NCI-H2227 treated with DMSO at 0.1 percent for 48 hours (cell line): Measurements from ENCODE around the gene CARS2.

Experiments used
- DNase-seq: peaks from one replicate; lab custom pipeline; 2025; lab: John Stamatoyannopoulos, UW

CARS2 gene

DNA sequence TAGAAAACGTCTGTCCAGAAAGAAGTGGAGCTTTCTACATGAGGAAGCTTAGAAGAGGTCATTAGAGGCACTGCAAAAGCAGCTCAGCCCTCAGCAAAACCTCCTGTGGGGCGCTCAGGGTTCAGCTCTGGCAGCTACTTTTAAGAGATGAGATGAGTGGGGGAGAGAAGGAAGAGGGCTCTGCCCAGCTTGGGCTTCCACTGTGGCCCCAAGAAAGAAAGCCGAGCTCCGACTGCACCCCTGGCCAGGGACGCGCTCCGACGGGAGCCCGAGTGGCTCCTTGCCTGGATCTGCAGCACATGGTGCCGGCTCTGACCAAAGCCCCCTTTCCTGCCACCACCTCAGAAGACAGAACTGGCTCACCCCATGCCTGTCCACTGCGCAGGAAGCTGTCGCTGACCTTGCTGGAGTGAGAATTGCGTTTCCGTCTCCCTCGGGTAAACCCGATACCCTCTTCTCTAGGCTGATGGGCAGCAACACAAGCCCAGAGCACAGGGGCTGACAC, 54.1 kb downstream of the CARS2 start:
- DNase-seq = no peak

DNA sequence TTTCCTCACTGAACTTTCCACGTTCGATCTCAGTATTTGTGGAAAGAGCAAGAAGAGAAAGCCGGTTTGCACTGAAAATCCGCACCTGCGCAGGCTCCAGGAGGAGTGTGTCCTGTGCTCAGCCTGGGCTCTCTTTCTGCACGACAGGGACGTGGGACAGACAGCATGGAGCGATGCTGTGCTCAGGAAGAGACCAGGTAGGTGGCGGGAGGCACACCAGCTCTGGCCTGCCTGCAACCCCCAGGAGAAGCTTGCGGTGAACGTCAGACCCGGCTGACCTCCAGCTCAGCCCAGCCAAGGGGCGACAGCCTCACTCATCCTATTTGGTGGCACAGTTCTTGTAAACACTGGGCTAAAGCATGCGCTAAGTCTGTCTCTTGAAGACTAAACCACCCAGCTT, 54.6 kb downstream of the CARS2 start:
- DNase-seq = no peak

DNA sequence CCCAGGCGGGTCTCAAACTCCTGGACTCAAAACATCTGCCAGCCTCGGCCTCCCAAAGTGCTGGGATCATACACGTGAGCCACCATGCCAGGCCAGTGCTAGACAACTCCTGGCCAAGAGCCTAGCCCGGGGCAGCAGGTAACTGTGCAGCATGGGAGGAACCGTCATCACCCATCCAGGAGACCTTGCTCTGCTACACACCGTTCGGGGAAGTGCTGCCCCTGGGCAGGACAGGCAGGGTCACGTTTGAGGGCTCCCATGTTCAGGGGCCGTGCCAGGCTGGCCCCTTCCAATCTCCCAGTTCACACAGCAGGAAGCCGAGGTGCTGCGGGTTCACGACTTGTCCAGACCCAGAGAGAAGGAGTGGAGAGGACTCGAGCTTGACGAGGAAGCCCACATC, 55.5 kb downstream of the CARS2 start:
- no peak for DNase-seq

DNA sequence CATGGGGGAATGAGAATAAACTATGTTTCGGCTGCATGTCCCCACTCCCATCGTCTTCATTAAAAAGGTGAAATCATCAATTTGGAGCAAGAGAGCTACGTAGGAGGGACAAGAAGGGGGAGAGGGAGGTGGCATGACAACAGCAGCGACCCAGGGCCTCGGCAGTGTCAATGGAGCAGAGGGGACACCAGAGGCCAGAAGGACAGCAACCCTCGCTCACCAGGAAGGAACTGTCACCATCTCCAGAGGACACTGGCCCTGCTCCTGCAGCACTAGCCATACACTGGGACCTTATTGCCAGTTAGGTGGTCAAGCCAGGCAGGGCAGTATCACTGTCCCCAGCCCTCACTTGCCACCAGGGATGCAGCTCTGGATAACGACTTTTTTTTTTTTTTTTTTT, 56.4 kb downstream of the CARS2 start:
- DNase-seq = no peak

DNA sequence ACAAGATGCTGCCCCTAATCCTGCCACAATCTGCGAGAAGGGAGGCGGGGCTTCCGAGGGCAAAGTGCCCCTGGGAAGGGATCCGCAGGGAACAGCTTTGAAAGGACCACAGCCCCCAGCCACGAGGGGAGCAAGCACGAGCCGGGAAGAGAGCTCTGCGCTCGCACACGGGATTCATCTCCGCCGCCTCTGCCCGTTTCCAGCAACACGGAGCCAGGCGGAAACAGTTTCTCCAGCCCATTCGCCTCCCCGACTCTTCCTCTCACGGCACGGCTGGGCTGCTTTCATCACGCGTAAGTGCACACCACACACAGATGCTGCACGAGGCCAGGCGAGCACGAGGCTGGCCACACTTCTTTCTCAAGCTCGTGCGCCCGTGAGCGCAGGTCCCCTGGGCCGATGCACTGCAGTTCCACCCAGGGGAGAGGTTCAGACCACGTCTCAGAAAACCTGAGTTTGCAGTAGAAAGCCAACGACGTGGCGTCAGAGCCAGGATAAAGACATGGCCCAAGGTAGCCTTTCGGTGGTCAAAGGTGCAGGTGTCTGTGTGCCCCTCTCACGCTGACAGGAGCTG, 57.0 kb downstream of the CARS2 start:
- DNase-seq = no peak

DNA sequence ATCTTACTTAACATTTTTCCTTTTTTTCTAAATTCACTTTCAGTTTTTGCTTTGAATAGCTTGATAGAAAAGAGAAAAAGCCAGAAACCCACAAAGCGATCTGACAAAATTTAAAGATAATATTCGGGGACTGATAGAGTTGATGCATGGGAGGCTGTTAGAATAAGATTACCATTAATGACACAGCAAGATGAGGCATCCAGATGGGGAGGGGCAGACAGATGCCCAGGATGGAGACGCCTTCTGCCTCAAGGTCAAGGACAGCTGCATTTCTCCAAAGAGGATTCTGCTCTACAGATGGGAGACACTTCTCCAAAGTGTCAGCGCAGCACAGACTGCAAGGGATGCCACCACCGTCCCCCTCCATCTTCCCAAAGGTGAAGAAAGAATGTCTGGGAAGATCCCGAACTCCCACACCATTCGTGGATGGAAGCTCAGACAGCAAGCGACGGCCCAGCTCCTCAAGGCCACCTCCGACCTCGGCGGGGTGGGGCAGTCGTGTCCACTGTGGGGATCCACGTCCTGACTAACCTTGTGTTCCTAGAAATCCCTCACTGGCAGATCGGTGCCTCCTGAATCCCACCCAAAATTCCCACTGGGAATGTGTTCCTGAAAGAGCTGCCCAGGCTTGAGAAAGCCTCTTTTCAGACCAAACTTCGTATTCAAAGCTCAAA, 57.6 kb downstream of the CARS2 start:
- no peak for DNase-seq

DNA sequence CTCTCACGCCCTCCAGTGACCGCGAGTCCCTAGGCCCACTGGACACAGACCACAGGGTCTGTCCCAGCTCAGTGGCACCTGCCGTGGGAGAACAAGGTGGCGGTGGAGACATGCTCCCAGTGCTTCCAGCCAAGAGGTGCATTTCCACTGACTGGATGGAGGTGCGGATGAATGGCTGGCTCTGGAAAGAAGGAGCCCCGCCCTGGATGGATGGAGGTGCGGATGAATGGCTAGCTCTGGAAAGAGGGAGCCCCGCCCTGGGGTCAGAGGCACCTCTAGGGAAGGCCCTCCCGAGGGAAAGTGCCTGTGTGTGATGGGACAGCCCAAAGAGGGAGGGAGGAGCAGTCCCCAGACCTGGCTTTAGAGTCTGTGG, 58.6 kb downstream of the CARS2 start:
- DNase-seq = no peak

DNA sequence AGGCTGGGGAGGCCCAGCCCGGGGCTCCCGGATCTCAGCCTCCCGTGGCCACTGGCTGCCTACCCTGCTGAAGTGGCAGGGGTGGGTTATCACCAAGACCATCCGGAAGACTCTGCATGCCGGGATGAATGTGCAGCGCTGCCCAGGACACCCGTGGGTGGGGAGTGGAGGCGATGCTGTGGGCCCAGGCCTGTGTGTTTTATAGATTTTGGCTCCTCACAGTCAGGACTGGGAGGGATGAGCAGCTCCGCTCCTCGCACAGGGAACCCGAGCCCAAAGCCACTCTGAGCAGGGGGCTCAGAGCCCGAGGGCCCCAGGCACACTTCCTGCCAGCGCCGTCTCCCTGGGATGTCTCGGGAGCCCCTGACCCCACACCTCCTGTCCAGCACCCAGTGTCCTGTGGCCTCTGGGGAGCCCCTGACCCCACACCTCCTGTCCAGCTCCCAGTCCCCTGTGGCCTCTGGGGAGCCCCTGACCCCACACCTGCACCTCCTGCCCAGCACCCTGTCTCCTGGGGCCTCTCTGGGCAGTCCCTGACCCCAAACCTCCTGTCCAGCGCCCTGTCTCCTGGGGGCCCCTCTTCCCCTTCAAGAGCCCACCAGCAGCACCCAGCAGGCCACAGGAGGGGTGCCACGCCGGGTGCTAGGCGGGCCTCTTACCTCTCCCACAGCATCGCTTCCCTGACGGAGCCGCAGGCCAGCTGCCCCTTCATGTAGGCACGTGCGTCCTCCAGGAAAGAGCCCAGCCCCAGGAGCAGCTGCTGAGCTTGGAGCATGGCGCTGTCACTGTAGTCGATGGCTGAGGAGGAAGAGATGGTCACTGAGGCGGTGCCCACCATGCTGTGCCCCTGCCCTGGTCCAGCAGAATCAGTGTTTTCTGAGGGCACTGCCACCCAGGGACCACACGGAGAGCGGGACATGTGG, 59.2 kb downstream of the CARS2 start:
- DNase-seq = no peak

DNA sequence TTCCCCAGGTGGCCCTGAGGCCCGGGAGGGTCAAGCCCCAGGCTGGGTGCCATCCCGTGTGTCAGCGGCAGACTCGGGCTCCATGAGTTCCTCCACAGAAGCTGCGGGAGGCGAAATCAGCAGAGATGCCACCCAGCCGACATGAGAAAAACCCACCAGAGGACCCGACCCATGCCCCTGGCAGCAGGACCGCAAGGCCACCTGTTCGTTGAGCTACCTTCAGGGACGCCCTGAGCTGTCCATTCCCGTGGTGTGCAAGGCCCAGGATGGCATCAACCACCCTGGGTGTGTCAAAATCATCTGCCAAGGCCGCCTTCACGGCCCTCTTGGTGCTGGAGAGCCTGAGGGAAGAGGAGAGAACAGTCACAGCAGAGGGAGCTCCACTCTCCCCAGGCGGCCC, 60.2 kb downstream of the CARS2 start:
- DNase-seq = no peak

DNA sequence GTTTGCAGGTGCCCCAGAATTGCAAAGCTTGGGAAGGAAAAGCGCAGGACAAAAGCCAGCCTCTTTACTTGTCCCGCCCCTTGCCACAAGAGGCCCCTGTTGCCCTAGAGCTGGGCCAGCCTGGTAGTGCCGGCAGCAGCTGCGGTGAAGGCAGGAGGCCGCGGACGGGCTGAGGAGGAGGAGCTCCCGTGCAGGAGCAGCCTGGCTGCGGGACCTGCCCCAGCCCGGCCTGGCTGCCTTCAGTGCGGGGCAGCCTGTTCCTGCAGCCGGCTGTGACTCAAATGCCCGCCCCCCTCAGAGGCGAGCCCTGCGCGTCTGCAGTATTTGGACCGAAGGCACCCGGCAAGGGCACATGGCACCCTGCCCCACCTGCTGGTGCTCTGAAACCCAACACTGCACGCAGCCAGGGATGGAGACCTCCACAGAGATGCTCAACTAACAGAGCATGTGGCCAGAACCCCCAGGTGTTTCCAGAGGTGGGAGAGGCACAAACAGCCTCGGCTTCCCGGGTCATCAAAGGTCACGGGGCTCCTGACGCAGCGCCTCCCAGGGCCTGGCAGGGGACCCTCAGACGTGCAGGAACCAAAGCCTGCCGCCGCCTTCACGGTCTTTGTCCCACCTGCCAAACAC, 60.9 kb downstream of the CARS2 start:
- DNase-seq = no peak

DNA sequence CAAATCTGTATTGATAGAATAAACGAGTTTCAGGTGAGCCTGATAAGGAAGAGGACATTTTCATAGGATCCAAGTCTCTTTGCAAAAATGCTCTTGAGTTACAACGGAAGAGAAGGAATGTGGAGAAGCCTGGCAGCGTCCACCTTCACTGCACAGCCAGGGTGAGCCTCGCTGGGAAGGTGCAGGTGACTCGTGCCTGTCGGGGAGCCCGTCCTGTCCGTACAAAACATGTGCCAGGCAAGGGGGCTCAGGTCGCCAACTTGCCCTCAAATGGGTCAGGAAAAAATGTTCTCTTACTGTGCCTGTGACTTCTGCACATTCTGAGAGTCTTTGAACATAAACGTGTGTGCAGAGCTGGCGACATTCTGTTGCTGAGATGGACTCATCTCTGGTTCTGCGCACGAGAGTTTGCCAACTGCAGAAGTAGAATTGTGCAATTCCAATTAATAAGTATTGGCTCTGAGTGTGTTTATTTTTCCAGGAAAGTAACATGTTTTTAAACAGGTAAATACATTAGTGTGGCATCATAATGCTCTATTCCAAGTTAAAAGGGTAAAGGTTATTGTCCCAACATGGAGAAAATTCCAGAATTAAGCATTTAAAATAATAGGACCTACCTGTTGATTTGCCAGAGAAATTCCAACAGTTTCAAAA, 62.0 kb downstream of the CARS2 start:
- no peak for DNase-seq

DNA sequence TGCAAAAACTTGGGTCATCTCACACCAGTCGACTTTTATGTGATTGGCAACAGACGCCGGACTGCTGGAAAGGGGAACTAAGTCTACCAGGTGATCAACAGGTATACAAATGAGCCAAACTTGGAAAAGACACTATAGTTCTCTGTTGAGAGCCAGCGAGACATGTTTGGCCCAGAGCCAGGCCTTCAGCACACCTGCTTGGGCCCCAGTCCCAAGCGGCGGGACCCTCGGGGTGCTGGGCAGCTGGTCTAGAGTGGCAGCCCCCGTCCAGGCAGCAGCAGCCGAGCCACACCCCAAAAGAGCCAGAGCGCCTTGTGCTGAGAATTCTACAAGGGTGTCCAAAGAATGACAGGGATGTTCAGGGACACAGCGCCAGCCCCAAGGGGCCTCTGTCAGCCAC, 62.6 kb downstream of the CARS2 start:
- no peak for DNase-seq

DNA sequence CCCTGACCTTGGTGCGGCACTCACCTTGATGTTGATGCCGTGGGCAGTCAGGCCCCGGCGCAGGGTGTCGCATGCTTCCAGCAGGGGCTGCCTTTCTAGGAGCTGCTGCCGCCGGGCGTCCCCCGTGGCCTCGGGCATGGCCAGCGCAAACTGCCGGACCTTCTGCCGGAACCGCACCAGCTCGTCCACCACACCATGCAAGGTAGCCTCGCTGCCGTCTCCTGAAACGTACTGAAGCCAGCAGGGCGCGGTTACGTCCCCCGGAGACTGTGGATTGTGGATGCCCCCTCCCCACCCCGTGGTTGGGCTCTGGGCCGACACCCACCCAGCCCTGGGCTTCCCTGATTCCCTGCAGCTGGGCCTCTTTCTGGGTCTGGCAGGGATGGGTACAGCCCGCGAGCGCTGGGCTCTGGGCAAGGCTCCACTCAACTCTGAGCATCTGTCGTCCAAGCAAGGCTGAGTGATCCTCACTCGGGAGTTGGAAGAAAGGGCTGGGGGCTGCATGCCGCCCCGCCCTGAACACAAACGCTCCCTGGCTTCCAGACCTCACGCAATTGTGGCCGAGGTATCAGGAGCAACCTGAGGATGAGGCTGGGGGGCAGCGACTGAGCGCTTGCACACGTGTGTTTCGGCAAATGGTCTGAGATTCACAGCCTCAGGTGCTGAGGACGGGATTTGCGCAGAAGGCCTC, 63.5 kb downstream of the CARS2 start:
- no peak for DNase-seq

DNA sequence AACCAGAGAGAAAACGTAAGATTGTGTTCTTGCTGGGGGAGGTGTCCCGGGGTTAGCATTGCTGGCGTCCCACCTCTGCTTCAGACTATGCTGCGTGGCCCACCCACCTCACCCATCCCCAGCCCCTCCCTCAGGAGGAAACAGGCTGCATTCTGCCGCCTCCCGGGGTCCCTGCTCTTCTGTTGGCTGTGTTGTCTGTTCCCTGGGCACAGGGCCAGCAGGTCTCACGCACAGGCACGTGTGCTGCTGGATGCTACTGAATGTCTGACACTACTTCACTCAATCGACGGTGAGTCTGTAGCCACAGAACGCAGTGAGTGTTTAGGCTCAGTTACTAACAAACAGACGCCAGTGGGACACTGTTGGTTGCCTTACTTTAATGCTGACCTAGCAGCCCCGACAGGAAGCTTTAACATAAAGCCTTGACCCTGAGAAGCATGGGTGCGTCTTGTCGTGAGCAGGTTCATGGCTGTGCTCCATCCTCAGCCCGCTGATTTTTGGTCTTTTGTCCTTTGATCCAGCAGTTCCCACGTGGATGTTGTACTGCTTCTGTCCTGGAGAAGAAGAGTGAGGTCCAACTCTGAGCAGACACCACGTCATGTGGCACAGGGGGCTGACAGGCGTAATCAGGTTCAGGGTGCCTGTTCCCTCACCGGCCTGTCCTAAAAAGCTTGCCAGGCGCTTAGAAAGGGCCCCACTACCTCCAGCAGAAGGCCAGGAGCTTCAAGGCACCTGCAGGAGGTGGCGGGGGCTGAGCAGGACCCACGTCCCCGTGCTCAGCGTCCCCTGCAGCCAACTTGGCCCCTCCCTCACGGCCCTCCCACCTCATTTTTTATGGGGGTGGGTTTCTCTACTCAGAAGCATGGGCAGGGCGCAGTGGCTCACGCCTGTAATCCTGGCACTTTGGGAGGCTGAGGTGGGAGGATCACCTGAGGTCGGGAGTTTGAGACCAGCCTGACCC, 64.6 kb downstream of the CARS2 start:
- no peak for DNase-seq

DNA sequence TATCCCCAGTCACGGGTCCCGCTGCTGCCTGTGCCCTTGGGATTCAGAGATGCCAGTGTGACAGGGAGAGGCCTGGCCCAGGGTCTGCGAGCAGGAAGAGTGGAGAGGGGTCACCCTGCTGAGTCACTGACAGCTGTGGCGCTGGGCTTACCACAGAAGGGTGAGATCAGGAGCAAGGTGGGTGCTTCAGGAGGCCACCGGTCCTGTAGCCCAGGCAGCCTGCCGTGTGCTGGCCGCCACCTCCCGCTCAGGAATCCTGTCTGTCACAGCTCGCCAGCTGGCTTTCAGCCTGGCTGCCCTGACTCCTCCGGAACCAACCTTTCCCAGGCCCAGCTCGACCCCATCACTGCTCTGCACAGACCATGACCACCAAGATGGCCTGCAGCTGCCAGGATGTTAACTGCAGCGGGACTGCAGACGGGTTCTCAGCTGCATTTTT, 65.3 kb downstream of the CARS2 start:
- DNase-seq = no peak

DNA sequence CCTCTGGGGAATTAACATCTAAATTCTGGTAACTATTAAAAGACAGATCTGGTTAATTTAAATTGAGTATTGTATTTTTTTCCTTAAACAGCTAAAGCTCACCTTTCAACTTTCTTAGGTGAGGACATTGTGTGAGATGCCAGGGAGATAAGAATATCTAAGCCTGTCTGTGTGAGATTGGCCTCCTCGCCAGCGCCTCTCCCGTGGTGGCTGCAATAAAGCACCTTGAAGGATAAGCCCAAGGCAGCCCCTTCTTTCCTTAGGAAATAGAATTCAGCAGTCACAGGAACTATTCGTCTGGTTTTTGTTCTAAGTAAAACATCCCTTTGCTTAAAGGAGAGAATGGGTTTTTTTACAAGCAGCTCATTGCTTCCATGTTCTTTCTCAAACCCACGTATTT, 66.0 kb downstream of the CARS2 start:
- no peak for DNase-seq

DNA sequence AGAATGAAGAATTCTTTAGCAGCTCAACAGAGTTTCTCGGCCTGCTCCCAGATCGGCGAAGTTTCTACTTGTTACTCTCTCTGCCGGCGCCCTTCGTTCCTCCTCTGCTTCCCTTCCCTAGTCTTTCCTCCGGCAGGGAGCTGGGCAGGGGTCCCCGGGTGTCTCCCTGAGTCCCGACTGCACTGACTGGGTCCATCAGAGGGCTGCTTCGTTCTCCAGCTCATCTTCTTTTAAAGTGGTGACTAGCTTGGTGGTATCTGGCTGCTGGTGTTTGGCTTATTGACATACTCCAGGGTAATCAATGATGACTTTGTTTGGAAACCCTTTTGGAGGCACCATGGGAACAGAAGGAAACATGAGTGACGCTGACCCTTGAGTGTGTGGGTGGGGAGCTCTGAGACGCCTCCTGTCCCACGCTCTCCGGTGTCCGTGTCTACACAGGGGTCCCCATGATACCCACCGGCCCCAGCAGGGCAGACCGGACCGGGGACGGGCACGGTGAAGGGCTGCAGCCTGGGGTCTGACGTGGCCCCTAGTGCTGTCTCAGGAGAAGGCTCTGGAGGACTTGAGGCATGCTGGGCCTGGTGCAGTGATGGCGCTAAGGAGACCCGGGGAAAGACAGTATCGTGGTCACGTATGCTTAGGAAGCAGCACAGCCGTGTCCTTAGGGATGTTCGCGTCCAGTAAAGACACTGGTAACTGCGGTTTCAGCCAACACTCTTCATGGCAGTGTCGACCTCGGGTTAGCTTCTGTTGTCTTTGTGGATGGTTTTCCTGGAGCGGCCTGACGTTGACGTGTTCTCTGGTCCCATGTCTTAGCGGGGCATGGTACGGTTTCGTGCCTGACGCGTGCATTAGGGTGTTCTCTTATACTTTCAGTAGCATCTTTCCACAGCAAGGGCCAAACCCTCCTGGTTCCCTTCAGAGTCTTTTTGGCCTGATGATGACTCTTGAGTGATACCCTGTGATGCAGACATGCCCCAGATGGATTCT, 66.8 kb downstream of the CARS2 start:
- no peak for DNase-seq

DNA sequence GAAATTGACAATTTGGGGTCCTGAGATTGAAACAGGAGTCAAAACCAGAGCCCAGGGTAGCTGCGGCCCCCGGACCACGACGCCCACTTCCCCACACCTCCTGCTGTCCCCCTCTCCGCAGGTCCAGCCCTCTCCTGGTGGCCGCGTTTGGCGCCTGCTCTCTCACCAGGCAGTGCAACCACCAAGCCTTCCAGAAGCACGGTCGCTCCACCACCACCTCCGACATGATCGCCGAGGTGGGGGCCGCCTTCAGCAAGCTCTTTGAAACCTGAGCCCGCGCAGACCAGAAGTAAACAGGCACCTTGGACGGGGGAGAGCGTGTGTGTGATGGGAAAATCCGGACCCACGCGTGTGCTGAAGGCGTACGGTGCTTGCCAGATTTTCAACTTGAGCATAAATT, 67.7 kb downstream of the CARS2 start:
- no peak for DNase-seq

DNA sequence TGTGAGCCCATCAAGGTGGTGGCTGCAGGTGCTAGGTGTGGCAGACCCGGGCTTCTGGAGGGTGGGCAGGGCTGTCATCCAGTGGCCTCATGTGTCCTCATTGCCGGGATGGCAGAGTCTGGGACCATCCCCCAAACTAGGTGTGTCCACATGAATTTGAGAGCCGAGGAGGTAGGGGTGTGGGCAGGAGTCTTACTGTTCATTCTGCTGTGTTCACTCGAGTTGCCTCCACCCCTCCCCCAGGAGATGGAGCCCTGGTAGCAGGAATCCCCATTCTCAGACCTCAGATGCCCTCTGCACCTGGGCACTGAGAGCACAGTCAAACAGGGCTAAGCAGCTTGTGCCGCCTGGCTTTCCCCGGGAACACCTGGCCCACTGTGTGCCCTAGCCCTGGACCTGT, 68.2 kb downstream of the CARS2 start:
- DNase-seq = no peak
